Thyroid gland (tissue), 4 donors: ENCODE data around the gene LPP. TPM values are rescaled to one million over a fixed set of nuclear protein-coding genes. Genes with fewer than 3 reads are reported as not detected.

Experiments
- DNase-seq, 2 donors: peaks; one replicate each; pipeline ENCODE4 v3.0.0-alpha.2; 2019
- H3K27ac ChIP-seq, 3 donors: fragments of 200-600 bp; sonication (generic); 1 replicate in 2 of 3; 2 replicates in 1 of 3; pipeline ENCODE4 v1.5.1; 2016 to 2019; ENCODE audit warnings: mild to moderate bottlenecking in 1 of 3, moderate library complexity in 1 of 3
- H3K27me3 ChIP-seq: fragments of 200-600 bp; sonication (generic); one replicate; pipeline ENCODE4 v1.5.1; 2019
- H3K36me3 ChIP-seq, 2 donors: fragments of 200-600 bp; sonication (generic); one replicate each; pipeline ENCODE4 v1.5.1; 2016 to 2019
- H3K4me1 ChIP-seq, 2 donors: fragments of 200-600 bp; sonication (generic); one replicate each; pipeline ENCODE4 v1.5.1; 2017 to 2019
- H3K4me3 ChIP-seq, 3 donors: fragments of 200-600 bp; sonication (generic); replicated peaks in 1 of 3; 1 replicate in 2 of 3; 2 replicates in 1 of 3; pipeline ENCODE4 v1.5.1; 2016; ENCODE audit warnings: mild to moderate bottlenecking in 1 of 3
- H3K9me3 ChIP-seq: fragments of 200-600 bp; sonication (generic); one replicate; pipeline ENCODE4 v1.5.1; 2017
- CTCF ChIP-seq, 6 experiments: fragments of 200-600 bp in 3 of 6; fragments of 450-650 bp in 3 of 6; sonication (generic) in 3 of 6; IDR thresholded peaks; one replicate each; pipeline ENCODE4 v1.5.1; 2016 to 2019; ENCODE audit warnings: antibody characterized with exemption in 6 of 6, mild to moderate bottlenecking in 2 of 6, inconsistent platforms in 1 of 6, moderate library complexity in 1 of 6
- POLR2A ChIP-seq, 2 donors: fragments of 450-650 bp; IDR thresholded peaks; one replicate each; pipeline ENCODE4 v1.6.1; 2017; ENCODE audit warnings: antibody characterized with exemption in 2 of 2, mild to moderate bottlenecking in 2 of 2, moderate library complexity in 1 of 2
- WGBS, 2 donors: methylation state at CpG; one replicate each; pipeline ENCODE4 v1.1.5; 2017; 5-methylcytosine and 5-hydroxymethylcytosine counted together
- intact Hi-C: fragments of 100-400 bp; cut with DNase I; formaldehyde crosslinking; loops from one replicate; pipeline ENCODE4 v1.15.1; 2023
- total RNA-seq, 4 donors: library from RNA; depleted of rRNA; stranded (reverse); fragments of >200 nt; gene quantifications; one replicate each; pipeline ENCODE4 v1.2.3, GENCODE V29; 2016

The LPP gene
- total RNA-seq, 4 donors from 2014 or later = 79.0 to 141 (median 82.8) TPM

DNA sequence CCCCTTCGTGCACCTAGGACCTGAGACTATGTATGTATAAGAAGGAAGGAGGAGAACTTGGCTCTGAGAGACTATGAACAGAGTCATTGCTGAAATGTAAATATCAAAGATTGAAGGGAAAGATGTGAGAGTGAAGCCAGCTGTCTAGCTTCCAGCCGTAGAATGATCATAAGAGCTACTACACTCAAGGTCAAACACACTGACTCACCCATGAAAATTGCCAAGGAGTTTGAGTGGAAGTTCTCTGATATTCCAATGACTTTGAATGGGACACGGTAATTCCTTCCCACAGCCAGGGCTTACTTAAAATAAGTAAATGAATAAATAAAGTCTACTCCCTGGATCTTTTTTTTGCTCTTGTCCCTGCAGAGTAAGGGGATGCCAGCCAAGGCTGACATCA lies 618.9 kb downstream of the LPP start:
- intact Hi-C loops = no loop called here

GRCh38 chr3:188775412-188775811 lies 621.5 kb downstream of the LPP start:
- Histone ChIP-seq H3K27me3 (no peaks in the 10 kb centered on the region), H3K36me3 (no peaks in the 10 kb centered on the region), H3K27ac (no peak overlapping the region), H3K4me3 (no peak overlapping the region), H3K9me3 (no peaks in the 10 kb centered on the region), H3K4me1 (peaks cover 0 to 3% of the 10 kb centered on the region in 2 donors)
- DNase-seq = peak; percentile 7 to 20
- TF ChIP-seq POLR2A (IDR thresholded peaks at IDR 0.05) (no peak), CTCF (IDR thresholded peaks at IDR 0.05) (no peak)
- intact Hi-C loops = no loop called here
- WGBS, 2 donors = 74 to 75% methylated on average over 3 of the region's 3 CpGs

More for the DNA sequence above, 618.9 kb downstream of the LPP start:
- Histone ChIP-seq H3K4me3 (no peak overlapping the region), H3K27me3 (no peaks in the 10 kb centered on the region), H3K4me1 (no peaks in the 10 kb centered on the region), H3K9me3 (no peaks in the 10 kb centered on the region), H3K27ac (no peak overlapping the region), H3K36me3 (no peaks in the 10 kb centered on the region)
- peak in 1 of 2 donors; percentile 3 for DNase-seq
- TF ChIP-seq CTCF (IDR thresholded peaks at IDR 0.05) (no peak), POLR2A (IDR thresholded peaks at IDR 0.05) (no peak)
- WGBS, 2 donors = 49 to 65% methylated on average over 3 of the region's 3 CpGs

GRCh38 chr3:188776447-188776846 lies 622.5 kb downstream of the LPP start:
- TF ChIP-seq POLR2A (IDR thresholded peaks at IDR 0.05) (no peak), CTCF (IDR thresholded peaks at IDR 0.05) (no peak)
- Histone ChIP-seq H3K27ac (no peak overlapping the region), H3K4me3 (no peak overlapping the region), H3K27me3 (no peaks in the 10 kb centered on the region), H3K4me1 (peaks cover 3 to 14% of the 10 kb centered on the region in 2 donors), H3K36me3 (no peaks in the 10 kb centered on the region), H3K9me3 (no peaks in the 10 kb centered on the region)
- 69 to 74% methylated on average over 1 of the region's 1 CpG for WGBS, 2 donors
- intact Hi-C loops = no loop called here
- DNase-seq = no peak

DNA sequence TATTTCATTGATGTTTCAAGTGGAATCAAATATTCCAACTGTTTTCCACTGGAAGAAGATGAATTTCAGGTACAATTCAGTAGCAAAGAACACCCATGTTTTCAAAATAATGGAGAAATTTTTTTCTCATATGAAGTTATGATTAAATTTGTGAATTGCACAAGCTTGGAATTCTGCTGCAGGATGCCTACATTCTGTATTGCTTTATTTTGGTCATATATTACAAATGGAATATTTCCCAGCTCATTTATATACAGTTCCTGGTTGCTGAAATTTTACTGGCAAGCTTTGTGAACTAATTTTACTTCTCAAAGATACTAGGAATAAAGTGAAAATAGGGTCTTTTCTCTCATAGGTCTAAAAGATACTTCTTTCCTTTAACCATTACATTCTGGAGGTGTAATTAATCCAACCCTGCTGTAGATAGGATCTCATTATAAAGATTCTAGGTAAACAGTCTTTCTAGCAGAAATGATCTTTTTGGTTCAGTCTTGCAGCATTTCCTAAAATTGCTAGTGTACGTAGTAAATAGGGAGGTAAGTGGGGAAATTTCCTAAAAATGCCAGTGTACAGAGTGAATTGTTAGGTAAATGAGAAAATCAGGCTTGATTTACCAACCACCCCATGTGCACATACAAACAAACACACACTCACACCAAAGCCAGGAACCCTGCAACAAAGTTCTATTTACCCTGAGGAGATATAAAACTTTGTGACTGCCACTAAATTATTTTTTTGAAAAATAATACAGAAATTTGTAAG lies 624.3 kb downstream of the LPP start:
- 95 to 98% methylated on average over 1 of the region's 1 CpG for WGBS, 2 donors
- H3K4me1 ChIP-seq = peaks cover 3 to 14% of the 10 kb centered on the region in 2 donors
- no peaks in the 10 kb centered on the region for H3K9me3 ChIP-seq
- DNase-seq = no peak
- H3K27me3 ChIP-seq = no peaks in the 10 kb centered on the region
- TF ChIP-seq POLR2A (IDR thresholded peaks at IDR 0.05) (no peak), CTCF (IDR thresholded peaks at IDR 0.05) (no peak)
- H3K27ac ChIP-seq = no peak overlapping the region
- no peak overlapping the region for H3K4me3 ChIP-seq
- H3K36me3 ChIP-seq = no peaks in the 10 kb centered on the region
- intact Hi-C loops = no loop called here

DNA sequence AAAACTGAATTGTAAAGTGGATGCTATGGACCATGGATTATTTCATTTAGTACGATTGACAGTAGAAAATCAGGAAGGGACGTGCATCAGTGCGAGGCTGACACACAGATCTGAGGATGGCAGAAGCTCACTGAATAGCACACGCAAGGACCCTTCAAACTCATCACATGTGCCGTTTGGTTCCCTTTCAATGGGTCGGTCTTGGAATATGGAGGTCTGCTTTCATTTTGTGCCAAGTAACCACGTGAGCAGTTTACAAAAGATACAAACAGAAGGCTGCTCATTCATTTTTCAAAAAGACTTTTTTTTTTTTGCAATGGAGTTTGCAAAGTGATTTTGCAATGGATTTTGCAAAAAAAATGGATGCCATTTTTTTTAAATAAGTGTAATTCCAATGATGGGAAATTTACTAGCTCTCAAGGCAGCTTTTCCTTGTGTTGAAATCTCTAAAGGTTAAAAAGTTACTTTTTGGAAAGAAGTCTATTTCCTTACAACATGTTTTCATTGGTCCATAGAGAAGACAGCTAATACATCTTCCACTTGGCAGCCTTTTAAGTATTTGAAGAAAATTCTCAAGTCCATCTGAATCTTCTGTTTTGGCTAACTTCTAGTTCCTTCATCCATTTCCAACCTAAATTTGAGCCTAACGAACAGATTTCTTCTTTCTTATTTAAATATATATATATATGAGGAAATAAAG lies 625.5 kb downstream of the LPP start:
- no peaks in the 10 kb centered on the region for H3K9me3 ChIP-seq
- H3K27ac ChIP-seq = peak overlapping the region in 1 of 3 donors; percentile 31
- intact Hi-C loops = no loop called here
- DNase-seq = no peak
- no peak overlapping the region for H3K4me3 ChIP-seq
- TF ChIP-seq CTCF (IDR thresholded peaks at IDR 0.05) = no peak
- no peak for TF ChIP-seq POLR2A (IDR thresholded peaks at IDR 0.05)
- no peaks in the 10 kb centered on the region for H3K27me3 ChIP-seq
- WGBS, 2 donors = 76 to 86% methylated on average over 8 of the region's 8 CpGs
- peaks cover 3 to 14% of the 10 kb centered on the region in 2 donors for H3K4me1 ChIP-seq
- no peaks in the 10 kb centered on the region for H3K36me3 ChIP-seq
